Neural crest cell (in vitro differentiated cells): ENCODE data around the gene CCDC33. TPM values are rescaled to one million over a fixed set of nuclear protein-coding genes. Genes with fewer than 3 reads are reported as not detected.

ENCODE experiments used
- DNase-seq: peaks from one replicate; pipeline ENCODE4 v3.0.0; 2021; ENCODE audit warnings: low read depth, mixed read lengths, low spot score
- H3K27ac Mint-ChIP-seq: one replicate; pipeline ENCODE4 v1.8.0; 2021; ENCODE audit warnings: mild to moderate bottlenecking, mixed read lengths; ENCODE audit not compliant: unreplicated experiment
- H3K27me3 Mint-ChIP-seq: 2 replicates; pipeline ENCODE4 v1.8.0; 2021; ENCODE audit warnings: low read depth, mild to moderate bottlenecking, mixed read lengths
- H3K36me3 Mint-ChIP-seq: 2 replicates; pipeline ENCODE4 v1.8.0; 2021; ENCODE audit warnings: low read depth, mild to moderate bottlenecking, mixed read lengths
- H3K4me1 Mint-ChIP-seq: 2 replicates; pipeline ENCODE4 v1.8.0; 2021; ENCODE audit warnings: mixed read lengths
- H3K4me3 Mint-ChIP-seq: one replicate; pipeline ENCODE4 v1.8.0; 2021; ENCODE audit warnings: mild to moderate bottlenecking, mixed read lengths
- H3K9me3 Mint-ChIP-seq: 2 replicates; pipeline ENCODE4 v1.8.0; 2021; ENCODE audit warnings: mixed read lengths
- CTCF ChIP-seq: fragments of 200-600 bp; sonication (generic); conservative IDR thresholded peaks from 2 replicates; pipeline ENCODE4 v1.5.0; 2021; ENCODE audit warnings: antibody characterized with exemption, mild to moderate bottlenecking
- total RNA-seq: library from RNA; stranded (reverse); gene quantifications from 2 replicates; pipeline ENCODE4 v1.2.1, GENCODE V29; 2021

Gene CCDC33
- total RNA-seq, 1 donor from 2014 or later: 15.1 TPM

- DNase-seq: no peak
Measured at GRCh38 chr15:74261685-74262084, 25.6 kb downstream of the CCDC33 start.

GRCh38 chr15:74262151-74262550 lies 26.0 kb downstream of the CCDC33 start:
- TF ChIP-seq CTCF: no peak
- H3K4me3 Mint-ChIP-seq: no peak overlapping the region
- H3K36me3 Mint-ChIP-seq: no peaks in the 10 kb centered on the region
- H3K9me3 Mint-ChIP-seq: no peaks in the 10 kb centered on the region
- peaks cover 39% of the 10 kb centered on the region for H3K4me1 Mint-ChIP-seq
- no peak for DNase-seq
- H3K27ac Mint-ChIP-seq: no peak overlapping the region
- H3K27me3 Mint-ChIP-seq: no peaks in the 10 kb centered on the region

More at GRCh38 chr15:74261685-74262084, 25.6 kb downstream of the CCDC33 start:
- no peak for TF ChIP-seq CTCF
- H3K27ac Mint-ChIP-seq: no peak overlapping the region
- no peaks in the 10 kb centered on the region for H3K36me3 Mint-ChIP-seq
- H3K4me1 Mint-ChIP-seq: peaks cover 42% of the 10 kb centered on the region
- H3K9me3 Mint-ChIP-seq: no peaks in the 10 kb centered on the region
- H3K27me3 Mint-ChIP-seq: no peaks in the 10 kb centered on the region
- no peak overlapping the region for H3K4me3 Mint-ChIP-seq

- Mint-ChIP-seq H3K4me3 (no peak overlapping the region), H3K27me3 (no peaks in the 10 kb centered on the region), H3K9me3 (no peaks in the 10 kb centered on the region), H3K27ac (no peak overlapping the region), H3K4me1 (peaks cover 39% of the 10 kb centered on the region), H3K36me3 (no peaks in the 10 kb centered on the region)
- TF ChIP-seq CTCF: no peak
- DNase-seq: no peak
Measured at GRCh38 chr15:74262625-74263024, 26.5 kb downstream of the CCDC33 start.

- Mint-ChIP-seq H3K27me3 (no peaks in the 10 kb centered on the region), H3K9me3 (no peaks in the 10 kb centered on the region), H3K27ac (no peak overlapping the region), H3K4me1 (peaks cover 36% of the 10 kb centered on the region), H3K36me3 (no peaks in the 10 kb centered on the region), H3K4me3 (peak overlapping the region; percentile 1)
- TF ChIP-seq CTCF: no peak
- DNase-seq: no peak
Measured at GRCh38 chr15:74263466-74263865, 27.3 kb downstream of the CCDC33 start.

GRCh38 chr15:74264081-74264501 lies 28.0 kb downstream of the CCDC33 start:
- no peak overlapping the region for H3K27ac Mint-ChIP-seq
- H3K4me1 Mint-ChIP-seq: peaks cover 33% of the 10 kb centered on the region
- H3K36me3 Mint-ChIP-seq: no peaks in the 10 kb centered on the region
- no peak for TF ChIP-seq CTCF
- H3K4me3 Mint-ChIP-seq: no peak overlapping the region
- no peaks in the 10 kb centered on the region for H3K27me3 Mint-ChIP-seq
- peak; percentile 25 for DNase-seq
- H3K9me3 Mint-ChIP-seq: no peaks in the 10 kb centered on the region
